AML-193 (cell line): ENCODE measurements around the gene RTBDN.

ENCODE experiments used
- DNase-seq, 2 experiments: peaks; one replicate each; lab custom pipeline; 2025; lab: John Stamatoyannopoulos, UW

RTBDN gene

DNA sequence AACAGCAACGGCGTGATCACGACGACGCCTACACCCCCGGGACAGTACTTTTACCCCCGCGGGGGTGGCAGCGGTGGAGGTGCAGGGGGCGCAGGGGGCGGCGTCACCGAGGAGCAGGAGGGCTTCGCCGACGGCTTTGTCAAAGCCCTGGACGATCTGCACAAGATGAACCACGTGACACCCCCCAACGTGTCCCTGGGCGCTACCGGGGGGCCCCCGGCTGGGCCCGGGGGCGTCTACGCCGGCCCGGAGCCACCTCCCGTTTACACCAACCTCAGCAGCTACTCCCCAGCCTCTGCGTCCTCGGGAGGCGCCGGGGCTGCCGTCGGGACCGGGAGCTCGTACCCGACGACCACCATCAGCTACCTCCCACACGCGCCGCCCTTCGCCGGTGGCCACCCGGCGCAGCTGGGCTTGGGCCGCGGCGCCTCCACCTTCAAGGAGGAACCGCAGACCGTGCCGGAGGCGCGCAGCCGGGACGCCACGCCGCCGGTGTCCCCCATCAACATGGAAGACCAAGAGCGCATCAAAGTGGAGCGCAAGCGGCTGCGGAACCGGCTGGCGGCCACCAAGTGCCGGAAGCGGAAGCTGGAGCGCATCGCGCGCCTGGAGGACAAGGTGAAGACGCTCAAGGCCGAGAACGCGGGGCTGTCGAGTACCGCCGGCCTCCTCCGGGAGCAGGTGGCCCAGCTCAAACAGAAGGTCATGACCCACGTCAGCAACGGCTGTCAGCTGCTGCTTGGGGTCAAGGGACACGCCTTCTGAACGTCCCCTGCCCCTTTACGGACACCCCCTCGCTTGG is 42.1 kb downstream of the RTBDN start:
- peak; percentile 64 to 68 for DNase-seq

DNA sequence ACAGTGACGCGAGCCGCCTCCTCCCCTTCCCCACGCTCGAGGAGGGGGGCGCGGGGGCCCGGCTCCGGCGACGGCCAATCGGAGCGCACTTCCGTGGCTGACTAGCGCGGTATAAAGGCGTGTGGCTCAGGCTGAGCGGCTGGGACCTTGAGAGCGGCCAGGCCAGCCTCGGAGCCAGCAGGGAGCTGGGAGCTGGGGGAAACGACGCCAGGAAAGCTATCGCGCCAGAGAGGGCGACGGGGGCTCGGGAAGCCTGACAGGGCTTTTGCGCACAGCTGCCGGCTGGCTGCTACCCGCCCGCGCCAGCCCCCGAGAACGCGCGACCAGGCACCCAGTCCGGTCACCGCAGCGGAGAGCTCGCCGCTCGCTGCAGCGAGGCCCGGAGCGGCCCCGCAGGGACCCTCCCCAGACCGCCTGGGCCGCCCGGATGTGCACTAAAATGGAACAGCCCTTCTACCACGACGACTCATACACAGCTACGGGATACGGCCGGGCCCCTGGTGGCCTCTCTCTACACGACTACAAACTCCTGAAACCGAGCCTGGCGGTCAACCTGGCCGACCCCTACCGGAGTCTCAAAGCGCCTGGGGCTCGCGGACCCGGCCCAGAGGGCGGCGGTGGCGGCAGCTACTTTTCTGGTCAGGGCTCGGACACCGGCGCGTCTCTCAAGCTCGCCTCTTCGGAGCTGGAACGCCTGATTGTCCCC is 42.9 kb downstream of the RTBDN start, which contains the start of gene JUNB:
TSS of gene JUNB (plus strand) at position 142 of the 706 bp plus-strand sequence. CDS start at position 428, 286 bp downstream.
- peak; percentile 80 to 86 for DNase-seq

DNA sequence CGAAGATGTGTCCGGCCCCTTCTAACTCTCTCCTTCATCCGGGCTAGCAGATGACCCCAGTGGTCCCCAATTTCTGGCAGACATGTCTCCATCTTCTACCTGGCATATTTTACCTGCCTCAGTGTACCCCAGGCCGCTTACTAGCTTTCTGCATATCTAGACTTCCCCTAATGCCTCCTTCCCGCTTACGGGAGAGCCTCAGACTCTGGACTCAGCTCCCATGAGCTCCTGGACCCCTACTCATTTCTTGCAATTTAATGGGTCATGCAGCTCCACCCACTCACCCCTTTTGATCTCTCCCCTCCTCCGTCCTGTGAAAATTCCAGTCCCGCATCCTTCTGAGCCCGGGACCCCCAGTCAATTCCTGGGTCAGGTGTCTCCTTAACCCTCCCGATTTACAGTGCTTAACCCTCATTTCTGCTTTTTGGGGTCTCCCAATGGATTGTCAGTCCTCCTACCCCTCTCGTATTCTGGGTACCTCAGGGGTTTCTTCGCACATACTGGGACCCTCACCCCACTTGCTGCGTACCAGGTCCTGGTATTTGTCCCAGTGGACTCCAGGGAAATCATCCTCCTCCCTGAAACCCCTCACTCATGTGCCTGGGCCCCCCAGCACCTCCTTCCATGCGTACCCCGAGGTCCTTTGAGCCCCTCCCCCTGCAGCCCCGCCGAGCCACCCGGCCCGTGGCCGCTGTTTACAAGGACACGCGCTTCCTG is 43.6 kb downstream of the RTBDN start:
- no peak for DNase-seq

DNA sequence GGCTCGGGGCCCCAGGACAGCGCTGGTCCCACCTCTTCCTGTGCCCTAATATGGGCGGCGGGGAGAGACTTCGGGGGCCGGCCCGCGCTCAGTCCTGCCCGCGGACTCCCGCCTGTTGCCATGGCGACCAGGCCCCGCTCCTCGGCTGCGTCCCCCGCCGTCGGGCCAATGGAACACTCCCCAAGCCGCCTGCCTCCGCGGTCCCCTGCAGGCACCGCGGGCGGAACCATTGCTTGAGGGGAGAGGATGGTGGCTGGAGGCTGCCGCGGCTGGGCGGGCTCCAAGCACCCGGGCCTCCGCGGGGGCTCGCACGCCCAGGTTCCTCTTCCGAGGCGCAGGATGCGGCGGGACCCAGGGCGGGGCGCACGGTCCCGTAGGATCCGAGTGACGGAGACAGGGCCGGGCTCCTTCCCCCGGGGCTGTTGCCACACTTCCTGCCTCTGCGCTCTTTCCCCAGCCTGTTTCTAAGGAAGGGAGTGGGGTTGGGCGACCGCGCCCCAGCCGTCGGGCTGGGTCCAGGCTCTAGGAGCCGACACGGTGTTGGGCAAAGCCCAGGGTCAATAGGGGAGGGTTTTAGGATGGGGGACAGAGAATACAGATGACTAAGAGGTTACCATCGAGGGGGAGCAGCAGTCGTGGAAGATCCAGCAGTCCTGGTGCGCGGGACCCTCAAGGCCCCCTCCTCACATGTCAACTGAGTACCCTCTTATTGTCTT is 44.3 kb downstream of the RTBDN start:
- DNase-seq: peak; percentile 96 to 100

DNA sequence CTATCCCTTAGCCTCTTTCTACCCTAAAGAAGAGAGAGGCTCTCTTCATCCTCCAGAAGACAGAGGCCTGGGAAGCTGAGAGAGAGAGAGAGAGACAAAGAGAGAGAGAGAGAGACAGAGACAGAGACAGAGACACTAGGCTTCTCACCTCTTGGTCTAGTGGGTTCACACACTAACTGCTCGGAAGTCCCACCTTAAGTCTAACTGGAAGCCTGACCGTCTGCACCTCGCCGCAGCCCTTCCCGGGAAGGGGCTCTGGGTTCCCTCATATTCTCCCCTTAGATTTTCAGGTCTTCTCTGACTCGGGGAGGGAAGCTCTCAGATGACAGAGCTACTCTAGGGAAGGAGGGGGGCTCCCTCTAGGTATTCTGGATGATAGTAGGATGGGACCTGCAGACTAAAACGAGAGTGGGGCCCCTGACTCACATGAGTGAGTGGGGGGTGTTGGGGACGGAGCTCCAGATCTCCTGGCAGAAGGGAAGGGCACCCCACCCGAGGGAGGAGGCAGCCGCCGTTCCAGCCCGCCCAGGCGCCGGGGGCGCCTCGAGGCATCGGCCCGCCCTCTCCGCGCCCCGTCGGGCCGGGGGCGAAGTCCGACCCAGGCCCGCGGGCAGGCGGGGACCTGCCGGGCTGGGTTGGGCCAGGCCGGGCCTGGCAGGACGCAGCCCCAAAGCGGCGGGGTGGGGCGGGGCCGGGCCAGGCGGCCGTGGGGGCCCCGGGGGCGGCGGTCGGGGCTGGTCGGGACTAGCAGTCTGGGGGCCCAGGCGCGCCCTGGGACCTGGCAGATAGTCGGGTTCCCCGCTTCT is 45.1 kb downstream of the RTBDN start:
- DNase-seq: no peak

DNA sequence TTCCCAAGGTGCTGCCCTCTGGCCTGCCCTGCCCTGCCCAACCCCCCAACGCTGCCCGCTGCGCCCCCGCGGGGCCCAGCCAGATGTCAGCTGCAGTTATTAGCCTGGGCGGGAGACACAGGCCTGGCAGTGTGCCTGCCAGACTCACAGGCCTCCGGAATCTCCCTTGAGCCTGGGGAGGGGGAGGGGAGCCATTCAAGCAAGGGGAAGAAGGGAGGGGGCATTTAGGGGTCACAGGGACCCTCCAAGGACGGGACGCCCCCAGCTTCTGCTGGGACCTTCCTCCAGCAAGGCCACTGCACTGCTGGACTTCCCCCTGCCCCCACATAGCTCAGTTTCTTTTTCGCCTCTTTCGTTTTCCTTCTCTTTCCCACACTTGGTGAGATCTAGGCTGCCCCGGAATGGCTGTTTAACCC is 45.7 kb downstream of the RTBDN start:
- DNase-seq: peak in 1 of 2 experiments; percentile 23

DNA sequence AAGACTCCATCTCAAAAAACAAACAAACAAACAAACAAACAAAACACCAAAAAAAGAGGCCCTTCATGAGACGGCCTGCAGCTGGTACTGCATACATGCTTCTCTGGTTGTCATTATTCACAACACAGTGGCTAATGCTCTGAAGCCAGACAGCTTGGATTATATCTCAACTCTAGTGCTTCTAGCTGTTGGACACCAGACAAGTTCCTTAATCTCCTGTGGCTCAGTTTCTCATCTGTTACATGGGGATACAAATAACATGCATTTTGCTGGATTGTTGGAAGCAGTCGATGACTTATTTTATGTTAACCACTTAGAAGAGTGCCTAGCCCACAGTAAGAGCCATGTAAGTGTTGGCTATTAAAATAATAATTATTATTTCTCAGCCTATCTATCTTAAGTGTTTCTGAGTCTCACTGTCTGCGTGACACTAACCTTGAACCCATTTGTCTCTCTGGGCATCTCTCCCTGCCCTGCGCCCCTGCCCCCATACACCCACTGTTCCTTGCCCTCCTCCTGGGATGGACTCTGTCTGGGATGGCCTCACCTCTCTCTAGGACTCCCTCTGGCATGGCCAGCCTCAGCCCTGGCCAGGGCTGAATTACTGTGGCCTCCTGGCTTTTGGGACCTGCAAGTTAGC is 46.2 kb downstream of the RTBDN start:
- no peak for DNase-seq

DNA sequence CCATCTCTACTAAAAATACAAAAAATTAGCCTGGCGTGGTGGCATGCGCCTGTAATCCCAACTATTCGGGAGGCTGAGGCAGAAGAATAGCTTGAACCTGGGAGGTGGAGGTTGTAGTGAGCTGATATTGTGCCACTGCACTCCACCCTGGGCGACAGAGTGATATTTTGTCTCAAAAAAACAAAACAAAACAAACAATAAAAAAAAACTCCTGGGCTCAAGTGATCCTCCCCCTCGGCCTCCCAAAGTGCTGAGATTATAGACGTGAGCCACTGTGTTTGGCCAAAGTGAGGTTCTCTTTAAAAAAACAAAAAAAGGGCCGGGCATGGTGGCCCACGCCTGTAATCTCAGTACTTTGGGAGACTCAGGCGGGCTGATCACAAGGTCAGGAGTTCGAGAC is 46.9 kb downstream of the RTBDN start:
- no peak for DNase-seq

DNA sequence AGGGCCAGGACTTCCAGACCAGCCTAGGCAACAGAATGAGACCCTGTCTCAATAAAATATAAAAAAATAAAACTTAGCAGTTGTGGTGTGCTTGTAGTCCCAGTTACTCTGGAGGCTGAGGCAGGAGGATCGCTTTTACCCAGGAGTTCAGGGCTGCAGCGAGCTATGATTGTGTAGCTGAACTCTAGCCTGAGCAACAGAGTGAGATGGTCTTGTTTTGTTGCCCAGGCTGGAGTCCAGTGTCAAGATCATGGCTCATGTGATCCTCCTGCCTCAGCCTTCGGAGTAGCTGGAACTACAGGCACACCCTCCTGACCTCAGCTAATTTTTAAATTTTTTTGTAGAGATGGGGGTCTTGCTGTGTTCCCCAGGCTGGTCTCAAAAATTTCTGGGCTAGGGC is 47.4 kb downstream of the RTBDN start:
- DNase-seq: no peak

DNA sequence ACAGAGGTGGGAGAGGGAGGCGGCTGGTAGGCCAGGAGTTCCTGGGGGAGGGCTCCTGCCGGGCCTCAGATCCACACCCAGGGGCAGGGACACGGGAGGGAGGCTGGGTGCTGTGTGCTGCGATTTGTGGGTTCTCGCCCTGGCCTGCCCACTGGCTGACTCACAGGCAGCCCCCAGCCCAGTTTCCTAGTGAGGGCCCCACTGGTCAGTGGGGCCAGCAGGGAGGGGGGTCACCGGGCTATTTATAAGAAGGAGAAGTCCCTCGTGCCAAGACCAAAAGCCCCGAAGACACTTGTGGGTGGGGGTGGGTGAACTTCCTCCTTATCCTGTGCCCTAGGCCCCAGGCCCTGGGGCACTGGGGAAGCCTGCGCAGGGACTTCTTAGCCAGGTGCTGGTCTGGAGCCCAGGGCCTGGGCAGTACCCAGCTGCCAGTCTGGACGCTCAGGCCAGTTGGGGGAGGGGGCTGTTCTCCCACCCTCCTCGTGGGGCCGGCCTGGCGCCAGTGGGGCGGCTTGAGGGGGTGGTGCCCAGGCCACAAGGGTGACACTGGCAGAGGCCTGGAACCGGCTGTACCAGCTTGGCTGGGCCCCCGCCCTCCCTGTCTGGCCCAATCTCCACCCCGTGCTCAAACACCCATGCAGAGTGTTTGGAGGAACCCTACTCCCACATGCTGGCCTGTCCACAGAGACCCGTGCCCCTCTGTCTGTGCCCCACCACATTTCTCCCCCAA is 48.1 kb downstream of the RTBDN start:
- peak; percentile 66 to 69 for DNase-seq

DNA sequence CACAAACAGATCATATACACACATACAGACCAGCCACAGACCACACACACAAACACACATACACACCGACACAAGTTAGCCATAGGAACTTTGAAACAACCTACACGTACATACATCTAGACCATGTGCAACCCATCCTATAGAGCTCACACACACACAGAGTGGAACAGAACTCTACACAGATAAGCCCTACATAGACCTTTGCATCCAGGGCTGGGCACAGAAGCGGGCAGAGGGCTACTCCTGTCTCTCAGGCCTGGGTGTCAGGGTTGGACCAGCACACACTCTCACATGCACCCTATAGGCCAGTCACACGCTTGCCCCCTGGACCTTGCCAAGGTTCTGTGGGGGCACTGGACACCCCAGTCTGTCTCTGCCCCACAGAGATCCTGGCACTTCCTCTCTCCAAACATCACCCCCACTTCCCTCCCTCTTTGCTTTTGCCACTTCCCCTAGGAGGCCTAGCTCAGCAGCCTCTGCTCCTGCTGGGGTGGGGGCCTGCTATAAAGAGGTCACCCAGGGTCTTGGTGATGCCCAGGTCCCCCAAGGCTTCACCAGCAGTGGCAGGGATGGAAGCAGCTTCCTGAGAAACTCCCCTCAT is 48.8 kb downstream of the RTBDN start:
- DNase-seq: peak; percentile 56 to 59

DNA sequence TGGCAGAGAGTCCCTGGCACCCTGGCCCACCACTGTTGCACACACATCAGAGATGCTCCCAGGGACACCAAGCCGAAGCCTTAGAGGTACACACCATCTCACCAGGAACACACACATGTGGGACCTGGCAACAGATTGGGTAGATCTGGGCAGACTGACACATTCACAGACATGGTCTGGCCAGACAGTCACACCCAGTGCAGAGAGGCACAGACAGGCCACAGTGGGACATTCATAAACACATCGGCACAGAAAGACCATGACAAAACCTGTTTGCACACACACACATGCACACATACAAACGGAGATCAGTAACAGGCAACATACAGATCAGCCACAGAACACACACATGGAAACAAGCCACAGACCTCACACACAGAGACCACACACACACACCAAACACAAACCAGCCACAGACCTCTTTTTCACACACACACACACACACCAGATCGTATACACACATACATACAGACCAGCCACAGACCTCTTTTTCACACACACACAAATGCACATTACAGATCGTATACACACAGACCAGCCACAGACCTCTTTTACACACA is 49.4 kb downstream of the RTBDN start:
- DNase-seq: no peak

DNA sequence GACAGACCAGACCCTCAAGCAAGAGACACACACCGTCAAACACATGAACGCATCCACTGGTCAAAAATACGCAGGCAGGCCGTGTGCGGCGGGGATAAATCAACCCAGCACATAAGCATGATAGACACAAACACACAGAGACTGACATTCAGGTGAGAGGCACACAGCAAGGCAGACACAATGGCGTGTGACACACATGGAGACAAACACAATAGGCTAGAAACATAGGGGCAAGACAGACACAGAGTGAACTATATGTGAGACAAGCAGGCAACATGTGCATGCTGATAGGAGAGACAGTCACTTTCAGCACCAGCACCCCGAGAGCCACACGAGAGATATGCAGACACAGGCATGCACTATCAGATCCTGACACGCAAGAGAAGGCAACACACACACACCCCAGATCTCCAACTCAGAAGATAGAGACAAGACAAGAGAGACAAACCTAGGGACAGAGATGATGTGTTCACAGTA is 49.9 kb downstream of the RTBDN start:
- no peak for DNase-seq

DNA sequence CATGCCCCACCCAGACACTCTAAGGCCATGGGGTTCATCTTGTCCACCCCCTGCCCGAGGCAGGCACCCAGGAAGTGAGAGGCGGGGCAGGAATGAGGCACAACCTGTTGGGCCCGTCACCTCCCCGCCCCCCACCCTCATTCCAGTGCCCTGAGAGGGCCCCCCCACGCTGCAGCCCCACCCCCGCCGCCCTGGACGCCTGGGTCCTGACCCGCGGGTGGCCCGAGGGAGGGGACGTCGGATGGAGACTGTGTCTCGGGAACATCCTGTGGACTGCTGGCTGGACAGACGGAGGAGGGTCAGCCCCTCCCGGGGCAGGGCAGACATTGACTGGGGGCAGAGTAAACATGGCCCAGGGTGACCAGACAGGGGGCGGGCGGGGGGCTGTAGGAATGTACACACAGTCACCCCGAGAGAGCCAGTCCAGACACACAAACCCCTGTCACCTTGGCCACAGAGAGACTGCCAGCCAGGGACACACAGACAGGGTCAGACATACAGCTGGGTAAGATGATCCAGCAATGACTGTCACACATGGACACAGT is 50.5 kb downstream of the RTBDN start:
- no peak for DNase-seq

DNA sequence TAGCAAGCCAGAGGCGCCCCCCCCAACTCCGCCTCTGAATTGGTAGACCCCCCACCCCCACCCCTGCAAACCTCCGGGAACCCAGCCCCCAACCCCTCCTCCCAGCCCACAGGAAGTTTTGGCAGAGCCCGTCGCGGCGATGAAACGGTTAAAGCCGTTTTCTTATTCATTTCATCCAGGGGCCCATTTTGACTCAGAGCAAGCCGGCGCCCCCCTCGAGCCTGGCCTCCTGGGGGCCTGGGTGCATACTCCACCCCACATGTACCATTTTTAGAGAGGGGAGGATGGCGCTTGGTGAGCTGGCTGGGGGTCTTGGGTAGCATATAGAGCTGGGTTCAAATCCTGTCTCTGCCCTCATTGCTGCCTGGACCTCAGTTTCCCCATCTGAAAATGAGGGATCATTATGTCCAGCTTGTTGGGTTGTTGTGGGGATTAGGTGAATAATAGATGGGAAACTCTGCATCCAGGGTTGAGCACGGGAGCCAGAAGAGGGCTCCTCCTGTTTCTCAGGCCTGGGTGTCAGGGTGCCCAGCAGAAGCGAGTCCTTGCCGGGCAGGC is 51.0 kb downstream of the RTBDN start:
- DNase-seq: no peak

DNA sequence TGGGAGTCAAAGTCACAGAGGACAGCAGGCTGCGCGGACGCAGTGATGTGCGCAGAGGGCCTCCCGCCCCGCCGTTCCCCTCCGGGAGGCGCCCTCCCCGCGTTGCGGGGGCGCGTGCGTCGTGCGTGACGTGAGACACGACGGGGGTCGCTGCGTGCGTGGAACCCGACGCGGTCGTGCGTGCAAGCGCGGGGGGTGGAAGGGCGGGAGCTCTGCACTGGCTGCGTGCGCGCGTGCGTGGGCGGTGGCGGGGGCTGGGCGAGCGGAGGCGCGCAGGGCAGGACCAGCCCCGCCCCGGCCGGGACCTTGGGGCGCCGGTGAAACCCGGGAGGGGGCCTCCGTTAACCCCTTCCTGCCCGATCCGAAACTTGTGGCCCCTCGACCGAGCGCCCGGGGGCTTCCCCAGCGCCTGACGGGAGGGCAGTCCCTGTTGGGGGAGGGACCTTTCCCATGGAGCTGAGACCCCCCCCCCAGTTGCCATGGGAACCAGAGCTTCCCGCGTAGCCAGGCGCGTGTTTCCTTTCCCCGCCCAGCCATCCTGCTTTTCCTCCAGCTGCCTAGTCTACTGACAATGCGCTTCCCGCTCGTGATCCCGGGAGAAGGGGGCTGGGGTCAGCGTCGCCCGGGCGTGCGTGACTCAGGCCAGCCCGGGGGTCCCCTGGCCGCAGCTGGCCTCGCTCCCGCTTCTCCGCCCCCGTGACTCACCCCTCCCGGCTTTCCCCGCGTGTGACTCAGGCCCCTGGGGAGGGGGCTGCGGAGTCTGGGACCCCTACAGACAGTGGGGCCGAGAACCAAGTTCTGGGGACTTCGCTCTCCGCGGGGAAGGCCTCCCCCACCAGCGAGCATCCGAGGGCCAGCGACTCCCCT is 51.7 kb downstream of the RTBDN start:
- DNase-seq: peak; percentile 41 to 66

DNA sequence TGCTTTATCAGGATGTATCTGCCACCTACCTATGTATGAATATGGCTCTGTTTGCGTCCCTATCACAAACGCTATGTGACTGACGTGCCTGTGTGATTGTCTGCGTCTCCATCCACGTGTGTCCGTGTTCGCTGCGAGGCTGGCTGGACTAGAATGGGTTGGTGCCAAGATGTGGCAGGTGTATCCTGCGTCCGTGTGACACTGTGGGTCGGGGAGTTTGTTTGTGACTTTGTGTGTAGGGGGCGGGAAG is 52.3 kb downstream of the RTBDN start:
- DNase-seq: peak in 1 of 2 experiments; percentile 41
